Suprapubic skin (tissue), 4 donors: ENCODE results near the gene SLC5A11.

ENCODE experiments used
- EP300 ChIP-seq: sonication (generic); formaldehyde crosslinking; IDR thresholded peaks from one replicate; pipeline ENCODE4 v1.6.1; 2017; ENCODE audit warnings: antibody characterized with exemption
- POLR2AphosphoS5 ChIP-seq, 3 donors: sonication (generic); formaldehyde crosslinking; IDR thresholded peaks; one replicate each; pipeline ENCODE4 v1.6.1; 2017; ENCODE audit warnings: antibody characterized with exemption in 3 of 3
- TF ChIP-seq, protein P1 (sequence below), 2 donors: fragments of 200-600 bp in 1 of 2; fragments of 450-650 bp in 1 of 2; sonication (generic) in 1 of 2; IDR thresholded peaks; one replicate each; pipeline ENCODE4 v1.5.1; 2016 to 2019; ENCODE audit warnings: antibody characterized with exemption in 2 of 2, mild to moderate bottlenecking in 1 of 2, moderate library complexity in 1 of 2

DNA sequence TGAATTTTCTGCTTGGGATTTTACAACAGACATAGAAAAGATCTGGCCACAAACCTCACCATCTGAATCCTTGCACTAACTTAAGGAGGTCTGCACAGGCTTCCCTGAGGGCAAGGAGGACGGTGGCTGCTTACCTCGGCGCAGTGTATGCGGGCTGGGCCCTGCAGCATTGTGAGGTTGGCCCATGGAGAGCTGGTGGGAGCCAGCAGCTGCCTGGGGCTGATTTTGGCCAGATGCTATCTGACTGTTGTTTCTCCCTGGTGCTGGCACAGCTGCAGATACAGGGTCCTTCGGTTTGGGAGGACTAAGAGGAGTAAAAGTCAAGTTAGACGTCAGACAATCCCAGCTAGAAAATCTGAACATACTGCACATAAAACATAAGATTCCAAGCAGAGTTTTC is 89.6 kb downstream of the SLC5A11 start:
- no peak for TF ChIP-seq POLR2AphosphoS5 (IDR thresholded peaks at IDR 0.05)
- TF ChIP-seq, protein P1, sequence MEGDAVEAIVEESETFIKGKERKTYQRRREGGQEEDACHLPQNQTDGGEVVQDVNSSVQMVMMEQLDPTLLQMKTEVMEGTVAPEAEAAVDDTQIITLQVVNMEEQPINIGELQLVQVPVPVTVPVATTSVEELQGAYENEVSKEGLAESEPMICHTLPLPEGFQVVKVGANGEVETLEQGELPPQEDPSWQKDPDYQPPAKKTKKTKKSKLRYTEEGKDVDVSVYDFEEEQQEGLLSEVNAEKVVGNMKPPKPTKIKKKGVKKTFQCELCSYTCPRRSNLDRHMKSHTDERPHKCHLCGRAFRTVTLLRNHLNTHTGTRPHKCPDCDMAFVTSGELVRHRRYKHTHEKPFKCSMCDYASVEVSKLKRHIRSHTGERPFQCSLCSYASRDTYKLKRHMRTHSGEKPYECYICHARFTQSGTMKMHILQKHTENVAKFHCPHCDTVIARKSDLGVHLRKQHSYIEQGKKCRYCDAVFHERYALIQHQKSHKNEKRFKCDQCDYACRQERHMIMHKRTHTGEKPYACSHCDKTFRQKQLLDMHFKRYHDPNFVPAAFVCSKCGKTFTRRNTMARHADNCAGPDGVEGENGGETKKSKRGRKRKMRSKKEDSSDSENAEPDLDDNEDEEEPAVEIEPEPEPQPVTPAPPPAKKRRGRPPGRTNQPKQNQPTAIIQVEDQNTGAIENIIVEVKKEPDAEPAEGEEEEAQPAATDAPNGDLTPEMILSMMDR (IDR thresholded peaks at IDR 0.05), result no peak
- no peak for TF ChIP-seq EP300
